Tibial nerve (tissue), 4 donors: ENCODE data around the gene CXCL17.

Experiments used
- EP300 ChIP-seq, 2 donors: sonication (generic); formaldehyde crosslinking; IDR thresholded peaks; one replicate each; pipeline ENCODE4 v1.6.1; 2017; ENCODE audit warnings: antibody characterized with exemption in 2 of 2, mild to moderate bottlenecking in 1 of 2
- POLR2A ChIP-seq, 2 donors: fragments of 450-650 bp; IDR thresholded peaks; one replicate each; pipeline ENCODE4 v1.6.1; 2017; ENCODE audit warnings: antibody characterized with exemption in 2 of 2, mild to moderate bottlenecking in 2 of 2, moderate library complexity in 2 of 2
- TF ChIP-seq, protein P1 (sequence below), 5 experiments: fragments of 200-600 bp in 3 of 5; fragments of 450-650 bp in 2 of 5; sonication (generic) in 3 of 5; IDR thresholded peaks; one replicate each; pipeline ENCODE4 v1.5.1; 2016 to 2019; ENCODE audit warnings: antibody characterized with exemption in 5 of 5, mild to moderate bottlenecking in 3 of 5, moderate library complexity in 2 of 5

DNA sequence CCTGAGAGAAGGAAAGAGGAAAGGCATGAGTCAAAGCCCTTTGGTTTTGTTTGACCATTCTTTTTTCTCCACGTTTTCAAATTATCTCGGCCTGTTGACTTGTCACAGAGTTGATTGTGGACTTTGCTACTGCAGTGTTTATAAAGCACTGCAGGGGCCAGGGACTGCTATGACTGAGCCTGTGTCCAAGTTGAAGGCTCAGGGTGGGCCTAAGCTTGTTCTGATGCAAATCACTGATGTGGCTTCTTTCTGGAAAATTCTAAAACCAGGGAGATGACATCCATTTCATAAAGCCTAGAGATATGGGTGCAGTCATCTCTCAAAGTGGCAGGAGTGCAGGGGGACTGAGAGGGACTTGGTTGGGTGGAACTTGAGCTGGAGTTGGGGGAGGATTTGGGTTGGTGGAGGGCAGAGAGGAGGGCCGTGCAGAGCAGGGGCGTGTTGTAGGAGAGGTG, 1.2 kb upstream of the CXCL17 start:
- TF ChIP-seq, protein P1, sequence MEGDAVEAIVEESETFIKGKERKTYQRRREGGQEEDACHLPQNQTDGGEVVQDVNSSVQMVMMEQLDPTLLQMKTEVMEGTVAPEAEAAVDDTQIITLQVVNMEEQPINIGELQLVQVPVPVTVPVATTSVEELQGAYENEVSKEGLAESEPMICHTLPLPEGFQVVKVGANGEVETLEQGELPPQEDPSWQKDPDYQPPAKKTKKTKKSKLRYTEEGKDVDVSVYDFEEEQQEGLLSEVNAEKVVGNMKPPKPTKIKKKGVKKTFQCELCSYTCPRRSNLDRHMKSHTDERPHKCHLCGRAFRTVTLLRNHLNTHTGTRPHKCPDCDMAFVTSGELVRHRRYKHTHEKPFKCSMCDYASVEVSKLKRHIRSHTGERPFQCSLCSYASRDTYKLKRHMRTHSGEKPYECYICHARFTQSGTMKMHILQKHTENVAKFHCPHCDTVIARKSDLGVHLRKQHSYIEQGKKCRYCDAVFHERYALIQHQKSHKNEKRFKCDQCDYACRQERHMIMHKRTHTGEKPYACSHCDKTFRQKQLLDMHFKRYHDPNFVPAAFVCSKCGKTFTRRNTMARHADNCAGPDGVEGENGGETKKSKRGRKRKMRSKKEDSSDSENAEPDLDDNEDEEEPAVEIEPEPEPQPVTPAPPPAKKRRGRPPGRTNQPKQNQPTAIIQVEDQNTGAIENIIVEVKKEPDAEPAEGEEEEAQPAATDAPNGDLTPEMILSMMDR (IDR thresholded peaks at IDR 0.05) = no peak
- TF ChIP-seq POLR2A (IDR thresholded peaks at IDR 0.05) (no peak), EP300 (IDR thresholded peaks at IDR 0.05) (no peak)
